ENCODE results near the gene MMP20. TPM values are rescaled to one million over a fixed set of nuclear protein-coding genes. Genes with fewer than 3 reads are reported as not detected.

The MMP20 gene
- total RNA-seq, 1 experiment from 2014 or later = not detected

GRCh38 chr11:102617466-102618008 lies 7.6 kb downstream of the MMP20 start:
- H3K27ac ChIP-seq (ENCODE audit: insufficient read length, low read depth, low read length) = no peak overlapping the region

More at GRCh38 chr11:102617466-102618008, 7.6 kb downstream of the MMP20 start:
- no peak overlapping the region for H2BK12ac ChIP-seq (ENCODE audit: insufficient read length, low read depth, low read length)
- H4K20me1 ChIP-seq (ENCODE audit: control insufficient read depth, insufficient read depth, insufficient read length) = no peaks in the 10 kb centered on the region
- no peak overlapping the region for H2BK20ac ChIP-seq (ENCODE audit: low read depth, low read length, poor library complexity, severe bottlenecking)
- H2BK120ac ChIP-seq (ENCODE audit: low read depth, low read length, poor library complexity, severe bottlenecking) = no peak overlapping the region
- no peaks in the 10 kb centered on the region for H3K23me2 ChIP-seq (ENCODE audit: insufficient read length, low read depth, low read length, poor library complexity, severe bottlenecking)
- TF ChIP-seq, protein P1, sequence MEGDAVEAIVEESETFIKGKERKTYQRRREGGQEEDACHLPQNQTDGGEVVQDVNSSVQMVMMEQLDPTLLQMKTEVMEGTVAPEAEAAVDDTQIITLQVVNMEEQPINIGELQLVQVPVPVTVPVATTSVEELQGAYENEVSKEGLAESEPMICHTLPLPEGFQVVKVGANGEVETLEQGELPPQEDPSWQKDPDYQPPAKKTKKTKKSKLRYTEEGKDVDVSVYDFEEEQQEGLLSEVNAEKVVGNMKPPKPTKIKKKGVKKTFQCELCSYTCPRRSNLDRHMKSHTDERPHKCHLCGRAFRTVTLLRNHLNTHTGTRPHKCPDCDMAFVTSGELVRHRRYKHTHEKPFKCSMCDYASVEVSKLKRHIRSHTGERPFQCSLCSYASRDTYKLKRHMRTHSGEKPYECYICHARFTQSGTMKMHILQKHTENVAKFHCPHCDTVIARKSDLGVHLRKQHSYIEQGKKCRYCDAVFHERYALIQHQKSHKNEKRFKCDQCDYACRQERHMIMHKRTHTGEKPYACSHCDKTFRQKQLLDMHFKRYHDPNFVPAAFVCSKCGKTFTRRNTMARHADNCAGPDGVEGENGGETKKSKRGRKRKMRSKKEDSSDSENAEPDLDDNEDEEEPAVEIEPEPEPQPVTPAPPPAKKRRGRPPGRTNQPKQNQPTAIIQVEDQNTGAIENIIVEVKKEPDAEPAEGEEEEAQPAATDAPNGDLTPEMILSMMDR (conservative IDR thresholded peaks at IDR 0.05) = no peak
- H3K9me3 ChIP-seq (ENCODE audit: control insufficient read depth, low read depth, low read length) = no peaks in the 10 kb centered on the region
- no peak overlapping the region for H2AFZ ChIP-seq (ENCODE audit: low read length)
- no peaks in the 10 kb centered on the region for H3K79me1 ChIP-seq (ENCODE audit: insufficient read depth, low read depth, low read length, poor library complexity, severe bottlenecking)
- no peaks in the 10 kb centered on the region; the same call in 1 of the 2 replicates for H3K4me1 ChIP-seq (ENCODE audit: insufficient read depth, low read length)
- no peak overlapping the region for H3K4ac ChIP-seq (ENCODE audit: low read depth, low read length)
- H3K14ac ChIP-seq (ENCODE audit: insufficient read depth, low read length) = no peak overlapping the region
- no peak overlapping the region for H2AK5ac ChIP-seq (ENCODE audit: insufficient read length, low read length)
- Mint-ChIP-seq H3K27me3 (ENCODE audit: low read depth) (no peaks in the 10 kb centered on the region), H3K4me3 (no peak overlapping the region), H3K9me3 (no peaks in the 10 kb centered on the region), H3K27ac (no peak overlapping the region), H3K36me3 (ENCODE audit: insufficient read depth in 1 of 3, low read depth in 3 of 3) (no peaks in the 10 kb centered on the region), H3K4me1 (peaks cover 31 to 33% of the 10 kb centered on the region in 2 experiments)
- no peaks in the 10 kb centered on the region for H3K79me2 ChIP-seq (ENCODE audit: insufficient read depth, low read length)
- H3K9ac ChIP-seq (ENCODE audit: extremely low read depth, insufficient read length, low read length) = no peak overlapping the region
- no peak overlapping the region for H3K18ac ChIP-seq (ENCODE audit: insufficient read length, low read depth, low read length)
- no peak overlapping the region for H3T11ph ChIP-seq (ENCODE audit: low read length)
- no peak overlapping the region for H4K5ac ChIP-seq (ENCODE audit: insufficient read length, low read depth, low read length)
- H4K8ac ChIP-seq (replicated peaks; ENCODE audit: insufficient read length, low read depth, low read length) = no peak overlapping the region
- no peak overlapping the region for H4K91ac ChIP-seq (ENCODE audit: insufficient read length, low read depth, low read length)
- H2BK15ac ChIP-seq (ENCODE audit: low read depth, low read length) = no peak overlapping the region
- H3K4me2 ChIP-seq (ENCODE audit: insufficient read depth, insufficient read length, low read length) = no peak overlapping the region
- no peak overlapping the region for H3K56ac ChIP-seq (ENCODE audit: insufficient read length, low read depth, low read length)
- H2BK5ac ChIP-seq (ENCODE audit: insufficient read length, low read length) = no peak overlapping the region
- no peaks in the 10 kb centered on the region for H3K27me3 ChIP-seq (ENCODE audit: insufficient read depth, low read length)
- DNase-seq = no peak
- WGBS (ENCODE audit: extremely low coverage, insufficient read length, low lambda C conversion rate) = no CpG with 5 or more reads among the region's 1 CpG
- H3K23ac ChIP-seq (ENCODE audit: insufficient read length, low read depth, low read length) = no peak overlapping the region

Data from H9 (cell line).